ENCODE data around the gene IL1R1.

IL1R1 gene

GRCh38 chr2:102171946-102172345 lies 29.4 kb downstream of the IL1R1 start:
- no peak for DNase-seq (ENCODE audit: low spot score)

GRCh38 chr2:102172745-102173144 lies 30.2 kb downstream of the IL1R1 start:
- DNase-seq (ENCODE audit: low spot score): no peak

GRCh38 chr2:102176172-102176571 lies 33.6 kb downstream of the IL1R1 start:
- DNase-seq (ENCODE audit: low spot score): no peak

GRCh38 chr2:102177814-102178478 lies 35.4 kb downstream of the IL1R1 start:
- DNase-seq (ENCODE audit: low spot score): no peak

- no peak for DNase-seq (ENCODE audit: low spot score)
These were observed 36.5 kb downstream of the IL1R1 start for GRCh38 chr2:102179061-102179460.

GRCh38 chr2:102179788-102180686 lies 37.5 kb downstream of the IL1R1 start:
- DNase-seq (ENCODE audit: low spot score): no peak

GRCh38 chr2:102180687-102180999 lies 38.1 kb downstream of the IL1R1 start:
- no peak for DNase-seq (ENCODE audit: low spot score)

- DNase-seq (ENCODE audit: low spot score): no peak
These were observed 38.8 kb downstream of the IL1R1 start for GRCh38 chr2:102181376-102181775.

- no peak for DNase-seq (ENCODE audit: low spot score)
These were observed 39.5 kb downstream of the IL1R1 start for GRCh38 chr2:102181919-102182635.

GRCh38 chr2:102184018-102184417 lies 41.5 kb downstream of the IL1R1 start:
- DNase-seq (ENCODE audit: low spot score): no peak

- DNase-seq (ENCODE audit: low spot score): no peak
These were observed 42.0 kb downstream of the IL1R1 start for GRCh38 chr2:102184568-102184967.

- peak; percentile 42 for DNase-seq (ENCODE audit: low spot score)
These were observed 42.8 kb downstream of the IL1R1 start for GRCh38 chr2:102185347-102185746.

- peak; percentile 27 for DNase-seq (ENCODE audit: low spot score)
These were observed 44.4 kb downstream of the IL1R1 start, which contains the start of gene IL1RL2 for GRCh38 chr2:102186791-102187495. Gene IL1RL2, plus strand, starts transcription at chr2:102187023. Its CDS starts 845 bp downstream, at chr2:102187868.

- peak; percentile 83 for DNase-seq (ENCODE audit: low spot score)
These were observed 45.1 kb downstream of the IL1R1 start for GRCh38 chr2:102187496-102188150.

GRCh38 chr2:102190430-102191107 lies 48.0 kb downstream of the IL1R1 start:
- DNase-seq (ENCODE audit: low spot score): no peak

- DNase-seq (ENCODE audit: low spot score): no peak
These were observed 49.0 kb downstream of the IL1R1 start for GRCh38 chr2:102191501-102191900.

- no peak for DNase-seq (ENCODE audit: low spot score)
These were observed 50.5 kb downstream of the IL1R1 start for GRCh38 chr2:102193074-102193473.

GRCh38 chr2:102194609-102195268 lies 52.2 kb downstream of the IL1R1 start:
- DNase-seq (ENCODE audit: low spot score): no peak

- no peak for DNase-seq (ENCODE audit: low spot score)
These were observed 55.0 kb downstream of the IL1R1 start for GRCh38 chr2:102197389-102198137.

- no peak for DNase-seq (ENCODE audit: low spot score)
These were observed 58.0 kb downstream of the IL1R1 start for GRCh38 chr2:102200539-102200938.

All from GM03348 (cell line).